HCT116 (cell line): ENCODE measurements around the gene ZIC5. TPM values are rescaled to one million over a fixed set of nuclear protein-coding genes. Genes with fewer than 3 reads are reported as not detected.

Experiments
- ATAC-seq: fragments of 200-7000 bp; cut with Tn5 transposase; 2 replicates; pipeline ENCODE4 v1.9.1; 2020; ENCODE audit warnings: mild to moderate bottlenecking, moderate library complexity
- BruUV-seq: library from RNA; stranded (reverse); fragments of 400-500 nt; replicated peaks from 2 replicates; lab custom pipeline; 2021; lab: Mats Ljungman, UMichigan
- CTCF ChIA-PET: fragments of 300-600 bp; sonication (Branson Sonifier 250); formaldehyde crosslinking; loops from one replicate; lab custom pipeline; 2021; ENCODE audit warnings: antibody characterized with exemption; lab: Charles Lee
- POLR2A ChIA-PET: fragments of 300-600, 350-600 bp; sonication (Branson Sonifier 250); formaldehyde crosslinking; loops from one replicate; lab custom pipeline; 2021; ENCODE audit warnings: antibody characterized with exemption; lab: Charles Lee
- RAD21 ChIA-PET, 2 experiments: fragments of 300-600 bp; sonication (Branson Sonifier 250); formaldehyde crosslinking; loops; one replicate each; lab custom pipeline; 2023; ENCODE audit warnings: low total read pairs in 2 of 2; ENCODE audit not compliant: uncharacterized antibody in 2 of 2, unreplicated experiment in 2 of 2, low non-redundant PET in 1 of 2; lab: Charles Lee
- DNase-seq: peaks from one replicate; pipeline ENCODE4 v3.0.0-alpha.2; 2010; ENCODE audit warnings: low read depth, low spot score
- H2AFZ ChIP-seq: fragments of 200-600 bp; shearing (Covaris generic), sonication (generic); 2 replicates; pipeline ENCODE4 v1.6.1; 2017; ENCODE audit warnings: low read depth, mixed run types, mixed read lengths, antibody characterized with exemption, low read length; ENCODE audit not compliant: poor library complexity, severe bottlenecking
- H3K27ac ChIP-seq: 2 replicates; pipeline ENCODE4 v1.5.1; 2012; ENCODE audit warnings: low read depth, low read length
- H3K27me3 ChIP-seq: fragments of 200-600 bp; sonication (generic); 2 replicates; pipeline ENCODE4 v1.6.1; 2016; ENCODE audit warnings: mixed run types, low read length, mixed read lengths; ENCODE audit not compliant: insufficient read depth
- H3K36me3 ChIP-seq, 2 experiments: fragments of 200-500 bp in 1 of 2; fragments of 200-600 bp in 1 of 2; sonication (Bioruptor generic) in 1 of 2; sonication (generic) in 1 of 2; 2 replicates each; pipeline versions ENCODE4 v1.5.1 to v1.6.1; 2014 to 2016; ENCODE audit warnings: low read length in 2 of 2, inconsistent platforms in 1 of 2, mixed read lengths in 1 of 2, mixed run types in 1 of 2; ENCODE audit not compliant: insufficient read depth in 2 of 2, control insufficient read depth in 1 of 2
- H3K4me1 ChIP-seq, 2 experiments: fragments of 200-600 bp in 1 of 2; sonication (generic) in 1 of 2; 2 replicates each; pipeline versions ENCODE4 v1.5.1 to v1.6.1; 2012 to 2017; ENCODE audit warnings: low read length in 2 of 2, inconsistent platforms in 1 of 2, mild to moderate bottlenecking in 1 of 2, mixed read lengths in 1 of 2, mixed run types in 1 of 2, moderate library complexity in 1 of 2; ENCODE audit not compliant: insufficient read depth in 2 of 2, control insufficient read depth in 1 of 2
- H3K4me2 ChIP-seq: fragments of 200-600 bp; sonication (generic); 2 replicates; pipeline ENCODE4 v1.6.1; 2017; ENCODE audit warnings: mixed run types, low read length, mixed read lengths
- H3K4me3 ChIP-seq, 2 experiments: fragments of 200-600 bp in 1 of 2; sonication (generic) in 1 of 2; replicated peaks in 1 of 2; 2 replicates each; pipeline ENCODE4 v1.5.1; 2011 to 2016; ENCODE audit warnings: low read length in 2 of 2, control low read depth in 1 of 2, low read depth in 1 of 2, mild to moderate bottlenecking in 1 of 2, mixed read lengths in 1 of 2, mixed run types in 1 of 2
- H3K79me2 ChIP-seq: fragments of 200-600 bp; sonication (generic); 2 replicates; pipeline ENCODE4 v1.6.1; 2017; ENCODE audit warnings: mild to moderate bottlenecking, mixed run types, low read length, moderate library complexity, mixed read lengths; ENCODE audit not compliant: insufficient read depth
- H3K9ac ChIP-seq: fragments of 200-600 bp; sonication (generic); 2 replicates; pipeline ENCODE4 v1.6.1; 2016; ENCODE audit warnings: low read length, mixed read lengths
- H3K9me2 ChIP-seq: fragments of 200-600 bp; sonication (generic), shearing (Covaris generic); 2 replicates; pipeline ENCODE4 v1.6.1; 2017; ENCODE audit warnings: mixed run types, mild to moderate bottlenecking, moderate library complexity; ENCODE audit not compliant: insufficient read depth
- H3K9me3 ChIP-seq, 2 experiments: fragments of 200-500 bp in 1 of 2; fragments of 200-600 bp in 1 of 2; sonication (Bioruptor generic) in 1 of 2; sonication (generic) in 1 of 2; 2 replicates each; pipeline ENCODE4 v1.6.1; 2014 to 2017; ENCODE audit warnings: low read length in 2 of 2, mixed read lengths in 2 of 2, inconsistent platforms in 1 of 2, low read depth in 1 of 2, mild to moderate bottlenecking in 1 of 2, mixed run types in 1 of 2, moderate library complexity in 1 of 2; ENCODE audit not compliant: control insufficient read depth in 1 of 2, insufficient read depth in 1 of 2
- H4K20me1 ChIP-seq: fragments of 200-600 bp; sonication (generic), shearing (Covaris generic); 2 replicates; pipeline ENCODE4 v1.6.1; 2017; ENCODE audit warnings: mixed run types, mild to moderate bottlenecking, moderate library complexity; ENCODE audit not compliant: insufficient read depth
- CBX3 ChIP-seq: IDR thresholded peaks from 2 replicates; pipeline ENCODE4 v1.6.1; 2012; ENCODE audit warnings: low read depth
- CEBPB ChIP-seq: IDR thresholded peaks from 2 replicates; pipeline ENCODE4 v1.6.1; 2012; ENCODE audit warnings: low read depth
- CTCF ChIP-seq, 3 experiments: fragments of 200-600 bp in 1 of 3; sonication (generic) in 1 of 3; IDR thresholded peaks in 2 of 3; conservative IDR thresholded peaks in 1 of 3; 2 replicates each; pipeline ENCODE4 v1.5.1; 2012 to 2017; ENCODE audit warnings: low read depth in 2 of 3, low read length in 2 of 3, antibody characterized with exemption in 1 of 3, borderline replicate concordance in 1 of 3, control low read depth in 1 of 3, mild to moderate bottlenecking in 1 of 3, mixed read lengths in 1 of 3, mixed run types in 1 of 3, moderate library complexity in 1 of 3; ENCODE audit not compliant: insufficient read depth in 1 of 3
- EGR1 ChIP-seq: IDR thresholded peaks from 2 replicates; pipeline ENCODE4 v1.6.1; 2012; ENCODE audit warnings: low read depth
- ELF1 ChIP-seq: IDR thresholded peaks from 2 replicates; pipeline ENCODE4 v1.6.1; 2012; ENCODE audit warnings: low read depth, borderline replicate concordance
- EZH2phosphoT487 ChIP-seq: fragments of 200-600 bp; IDR thresholded peaks from 2 replicates; pipeline ENCODE4 v1.6.1; 2018; ENCODE audit warnings: antibody characterized with exemption, borderline replicate concordance
- FOSL1 ChIP-seq: IDR thresholded peaks from 2 replicates; pipeline ENCODE4 v1.6.1; 2012; ENCODE audit warnings: low read depth
- JUND ChIP-seq: IDR thresholded peaks from 2 replicates; pipeline ENCODE4 v1.6.1; 2012
- POLR2AphosphoS5 ChIP-seq: IDR thresholded peaks from 2 replicates; pipeline ENCODE4 v1.6.1; 2011; ENCODE audit warnings: mild to moderate bottlenecking, low read depth, low read length, moderate library complexity
- RAD21 ChIP-seq: IDR thresholded peaks from 2 replicates; pipeline ENCODE4 v1.6.1; 2012; ENCODE audit warnings: low read depth, mild to moderate bottlenecking
- SIN3A ChIP-seq: IDR thresholded peaks from 2 replicates; pipeline ENCODE4 v1.6.1; 2012; ENCODE audit warnings: low read depth
- SP1 ChIP-seq: IDR thresholded peaks from 2 replicates; pipeline ENCODE4 v1.6.1; 2012; ENCODE audit warnings: low read depth
- SRF ChIP-seq: IDR thresholded peaks from 2 replicates; pipeline ENCODE4 v1.6.1; 2012; ENCODE audit warnings: low read depth
- YY1 ChIP-seq: IDR thresholded peaks from 2 replicates; pipeline ENCODE4 v1.6.1; 2011; ENCODE audit warnings: low read length, low read depth, moderate library complexity, mild to moderate bottlenecking; ENCODE audit not compliant: insufficient replicate concordance; ENCODE audit errors: extremely low read depth
- ZFX ChIP-seq: fragments of 450-650 bp; IDR thresholded peaks from 2 replicates; pipeline ENCODE4 v1.6.1; 2017
- ZNF274 ChIP-seq: fragments of 200-500 bp; sonication (Bioruptor generic); IDR thresholded peaks from 2 replicates; pipeline ENCODE4 v1.6.1; 2014; ENCODE audit warnings: mild to moderate bottlenecking, low read depth, low read length, inconsistent platforms
- intact Hi-C: fragments of 100-400 bp; cut with micrococcal nuclease; formaldehyde crosslinking; loops from 2 replicates; pipeline ENCODE4 v1.10.0; 2022
- total RNA-seq: library from RNA; stranded (reverse); gene quantifications from one replicate; pipeline ENCODE4 v1.2.1, GENCODE V29; 2021; ENCODE audit not compliant: unreplicated experiment
- TF ChIP-seq, protein P1 (sequence below): IDR thresholded peaks from 2 replicates; pipeline ENCODE4 v1.6.1; 2011; ENCODE audit warnings: mild to moderate bottlenecking, low read length, moderate library complexity; ENCODE audit not compliant: insufficient replicate concordance; ENCODE audit errors: extremely low read depth

The ZIC5 gene
- total RNA-seq, 1 experiment from 2014 or later, result 10.3 TPM

GRCh38 chr13:99986741-99987140, 15.2 kb upstream of the ZIC5 start:
- DNase-seq (no peak), ATAC-seq (no peak)
- Histone ChIP-seq H3K9ac (no peak overlapping the region), H2AFZ (no peak overlapping the region), H3K4me3 (no peak overlapping the region), H3K4me2 (no peak overlapping the region), H3K9me3 (no peaks in the 10 kb centered on the region), H3K27me3 (no peaks in the 10 kb centered on the region), H3K79me2 (peaks cover 32% of the 10 kb centered on the region), H4K20me1 (no peaks in the 10 kb centered on the region), H3K4me1 (peaks cover 12 to 14% of the 10 kb centered on the region in 2 experiments), H3K36me3 (peaks cover 0 to 6% of the 10 kb centered on the region in 2 experiments; a peak in 2 of 4 replicates), H3K9me2 (no peaks in the 10 kb centered on the region), H3K27ac (no peak overlapping the region)
- no TSS peak for BruUV-seq
- intact Hi-C loops, result no loop called here
- RAD21 ChIA-PET, result no interaction called here
- CTCF ChIA-PET, result interaction anchor here (1.2 kb wide), 1 partner anchor 249 kb away, joined by 3 read pairs; no protein-coding TSS in a partner anchor
- TF ChIP-seq EZH2phosphoT487, result no peak
- TF ChIP-seq, protein P1, sequence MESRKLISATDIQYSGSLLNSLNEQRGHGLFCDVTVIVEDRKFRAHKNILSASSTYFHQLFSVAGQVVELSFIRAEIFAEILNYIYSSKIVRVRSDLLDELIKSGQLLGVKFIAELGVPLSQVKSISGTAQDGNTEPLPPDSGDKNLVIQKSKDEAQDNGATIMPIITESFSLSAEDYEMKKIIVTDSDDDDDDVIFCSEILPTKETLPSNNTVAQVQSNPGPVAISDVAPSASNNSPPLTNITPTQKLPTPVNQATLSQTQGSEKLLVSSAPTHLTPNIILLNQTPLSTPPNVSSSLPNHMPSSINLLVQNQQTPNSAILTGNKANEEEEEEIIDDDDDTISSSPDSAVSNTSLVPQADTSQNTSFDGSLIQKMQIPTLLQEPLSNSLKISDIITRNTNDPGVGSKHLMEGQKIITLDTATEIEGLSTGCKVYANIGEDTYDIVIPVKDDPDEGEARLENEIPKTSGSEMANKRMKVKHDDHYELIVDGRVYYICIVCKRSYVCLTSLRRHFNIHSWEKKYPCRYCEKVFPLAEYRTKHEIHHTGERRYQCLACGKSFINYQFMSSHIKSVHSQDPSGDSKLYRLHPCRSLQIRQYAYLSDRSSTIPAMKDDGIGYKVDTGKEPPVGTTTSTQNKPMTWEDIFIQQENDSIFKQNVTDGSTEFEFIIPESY, result no peak
- no peak for TF ChIP-seq RAD21
- TF ChIP-seq FOSL1, result no peak
- no peak for TF ChIP-seq CTCF (IDR thresholded peaks at IDR 0.05 in 2 of 3, conservative IDR thresholded peaks at IDR 0.05 in 1 of 3; ENCODE audit: borderline replicate concordance in 1 of 3, insufficient read depth in 1 of 3, low read depth in 2 of 3, low read length in 2 of 3)
- TF ChIP-seq YY1, result no peak
- no peak for TF ChIP-seq SRF
- no peak for TF ChIP-seq ZFX
- TF ChIP-seq SIN3A, result no peak
- no peak for TF ChIP-seq ELF1
- TF ChIP-seq EGR1, result no peak
- TF ChIP-seq SP1, result no peak
- TF ChIP-seq JUND, result no peak
- TF ChIP-seq ZNF274, result no peak
- TF ChIP-seq CBX3, result no peak
- no peak for TF ChIP-seq POLR2AphosphoS5
- TF ChIP-seq CEBPB, result no peak
- POLR2A ChIA-PET, result no interaction called here
